Thyroid gland (tissue), 4 donors: Measurements from ENCODE around the gene POU2AF1. TPM values are rescaled to one million over a fixed set of nuclear protein-coding genes. Genes with fewer than 3 reads are reported as not detected.
"Not testable (repeated sequence)": the region's sequence is repeated elsewhere in the genome, so short reads cannot be mapped to it uniquely, and the experiment has no call there.

Source experiments
- DNase-seq, 2 donors: peaks; one replicate each; pipeline ENCODE4 v3.0.0-alpha.2; 2019
- H3K27ac ChIP-seq, 3 donors: fragments of 200-600 bp; sonication (generic); 1 replicate in 2 of 3; 2 replicates in 1 of 3; pipeline ENCODE4 v1.5.1; 2016 to 2019; ENCODE audit warnings: mild to moderate bottlenecking in 1 of 3, moderate library complexity in 1 of 3
- H3K27me3 ChIP-seq: fragments of 200-600 bp; sonication (generic); one replicate; pipeline ENCODE4 v1.5.1; 2019
- H3K36me3 ChIP-seq, 2 donors: fragments of 200-600 bp; sonication (generic); one replicate each; pipeline ENCODE4 v1.5.1; 2016 to 2019
- H3K4me1 ChIP-seq, 2 donors: fragments of 200-600 bp; sonication (generic); one replicate each; pipeline ENCODE4 v1.5.1; 2017 to 2019
- H3K4me3 ChIP-seq, 3 donors: fragments of 200-600 bp; sonication (generic); replicated peaks in 1 of 3; 1 replicate in 2 of 3; 2 replicates in 1 of 3; pipeline ENCODE4 v1.5.1; 2016; ENCODE audit warnings: mild to moderate bottlenecking in 1 of 3
- H3K9me3 ChIP-seq: fragments of 200-600 bp; sonication (generic); one replicate; pipeline ENCODE4 v1.5.1; 2017
- POLR2A ChIP-seq, 2 donors: fragments of 450-650 bp; IDR thresholded peaks; one replicate each; pipeline ENCODE4 v1.6.1; 2017; ENCODE audit warnings: antibody characterized with exemption in 2 of 2, mild to moderate bottlenecking in 2 of 2, moderate library complexity in 1 of 2
- WGBS, 2 donors: methylation state at CpG; one replicate each; pipeline ENCODE4 v1.1.5; 2017; 5-methylcytosine and 5-hydroxymethylcytosine counted together
- intact Hi-C: fragments of 100-400 bp; cut with DNase I; formaldehyde crosslinking; loops from one replicate; pipeline ENCODE4 v1.15.1; 2023
- total RNA-seq, 4 donors: library from RNA; depleted of rRNA; stranded (reverse); fragments of >200 nt; gene quantifications; one replicate each; pipeline ENCODE4 v1.2.3, GENCODE V29; 2016
- TF ChIP-seq, protein P1 (sequence below), 6 experiments: fragments of 200-600 bp in 3 of 6; fragments of 450-650 bp in 3 of 6; sonication (generic) in 3 of 6; IDR thresholded peaks; one replicate each; pipeline ENCODE4 v1.5.1; 2016 to 2019; ENCODE audit warnings: antibody characterized with exemption in 6 of 6, mild to moderate bottlenecking in 2 of 6, inconsistent platforms in 1 of 6, moderate library complexity in 1 of 6

Gene POU2AF1
- total RNA-seq, 4 donors from 2014 or later, result 0.54 TPM; not detected in 3

- DNase-seq, result no peak
- no peaks in the 10 kb centered on the region for H3K27me3 ChIP-seq
- no peak overlapping the region for H3K27ac ChIP-seq
- no peak overlapping the region for H3K4me3 ChIP-seq
- H3K4me1 ChIP-seq, result peaks cover 11 to 13% of the 10 kb centered on the region in 2 donors
- no peaks in the 10 kb centered on the region for H3K9me3 ChIP-seq
- no peak for TF ChIP-seq POLR2A (IDR thresholded peaks at IDR 0.05)
- TF ChIP-seq, protein P1, sequence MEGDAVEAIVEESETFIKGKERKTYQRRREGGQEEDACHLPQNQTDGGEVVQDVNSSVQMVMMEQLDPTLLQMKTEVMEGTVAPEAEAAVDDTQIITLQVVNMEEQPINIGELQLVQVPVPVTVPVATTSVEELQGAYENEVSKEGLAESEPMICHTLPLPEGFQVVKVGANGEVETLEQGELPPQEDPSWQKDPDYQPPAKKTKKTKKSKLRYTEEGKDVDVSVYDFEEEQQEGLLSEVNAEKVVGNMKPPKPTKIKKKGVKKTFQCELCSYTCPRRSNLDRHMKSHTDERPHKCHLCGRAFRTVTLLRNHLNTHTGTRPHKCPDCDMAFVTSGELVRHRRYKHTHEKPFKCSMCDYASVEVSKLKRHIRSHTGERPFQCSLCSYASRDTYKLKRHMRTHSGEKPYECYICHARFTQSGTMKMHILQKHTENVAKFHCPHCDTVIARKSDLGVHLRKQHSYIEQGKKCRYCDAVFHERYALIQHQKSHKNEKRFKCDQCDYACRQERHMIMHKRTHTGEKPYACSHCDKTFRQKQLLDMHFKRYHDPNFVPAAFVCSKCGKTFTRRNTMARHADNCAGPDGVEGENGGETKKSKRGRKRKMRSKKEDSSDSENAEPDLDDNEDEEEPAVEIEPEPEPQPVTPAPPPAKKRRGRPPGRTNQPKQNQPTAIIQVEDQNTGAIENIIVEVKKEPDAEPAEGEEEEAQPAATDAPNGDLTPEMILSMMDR (IDR thresholded peaks at IDR 0.05), result no peak
- intact Hi-C loops, result no loop called here
- H3K36me3 ChIP-seq, result no peaks in the 10 kb centered on the region
Observed at GRCh38 chr11:111400595-111400994, 21.5 kb upstream of the POU2AF1 start.

- no peak for TF ChIP-seq POLR2A (IDR thresholded peaks at IDR 0.05)
- TF ChIP-seq, protein P1 (IDR thresholded peaks at IDR 0.05), result no peak
- H3K4me1 ChIP-seq, result peaks cover 11 to 13% of the 10 kb centered on the region in 2 donors
- H3K27ac ChIP-seq, result no peak overlapping the region
- no peaks in the 10 kb centered on the region for H3K36me3 ChIP-seq
- no peaks in the 10 kb centered on the region for H3K27me3 ChIP-seq
- DNase-seq, result no peak
- H3K4me3 ChIP-seq, result no peak overlapping the region
- no peaks in the 10 kb centered on the region for H3K9me3 ChIP-seq
- intact Hi-C loops, result no loop called here
- 95% methylated on average over 7 of the region's 7 CpGs for WGBS, 2 donors
Observed at GRCh38 chr11:111399187-111400031, 20.3 kb upstream of the POU2AF1 start.

- Histone ChIP-seq H3K36me3 (no peaks in the 10 kb centered on the region), H3K27ac (no peak overlapping the region), H3K4me3 (no peak overlapping the region), H3K9me3 (no peaks in the 10 kb centered on the region), H3K27me3 (no peaks in the 10 kb centered on the region), H3K4me1 (no peaks in the 10 kb centered on the region)
- no peak for DNase-seq
- no peak for TF ChIP-seq POLR2A (IDR thresholded peaks at IDR 0.05)
- TF ChIP-seq, protein P1 (IDR thresholded peaks at IDR 0.05), result no peak
- WGBS, 2 donors, result 80 to 89% methylated on average over 2 of the region's 2 CpGs
- intact Hi-C loops, result no loop called here
Observed at GRCh38 chr11:111397034-111397433, 18.0 kb upstream of the POU2AF1 start.

- no peaks in the 10 kb centered on the region for H3K9me3 ChIP-seq
- TF ChIP-seq POLR2A (IDR thresholded peaks at IDR 0.05), result no peak
- TF ChIP-seq, protein P1 (IDR thresholded peaks at IDR 0.05), result no peak
- no peak overlapping the region for H3K4me3 ChIP-seq
- no peaks in the 10 kb centered on the region for H3K36me3 ChIP-seq
- no peak for DNase-seq
- H3K4me1 ChIP-seq, result no peaks in the 10 kb centered on the region
- intact Hi-C loops, result no loop called here
- WGBS, 2 donors, result 86 to 95% methylated on average over 7 of the region's 7 CpGs
- H3K27me3 ChIP-seq, result no peaks in the 10 kb centered on the region
- H3K27ac ChIP-seq, result no peak overlapping the region
Observed at GRCh38 chr11:111395749-111396148, 16.7 kb upstream of the POU2AF1 start.

DNA sequence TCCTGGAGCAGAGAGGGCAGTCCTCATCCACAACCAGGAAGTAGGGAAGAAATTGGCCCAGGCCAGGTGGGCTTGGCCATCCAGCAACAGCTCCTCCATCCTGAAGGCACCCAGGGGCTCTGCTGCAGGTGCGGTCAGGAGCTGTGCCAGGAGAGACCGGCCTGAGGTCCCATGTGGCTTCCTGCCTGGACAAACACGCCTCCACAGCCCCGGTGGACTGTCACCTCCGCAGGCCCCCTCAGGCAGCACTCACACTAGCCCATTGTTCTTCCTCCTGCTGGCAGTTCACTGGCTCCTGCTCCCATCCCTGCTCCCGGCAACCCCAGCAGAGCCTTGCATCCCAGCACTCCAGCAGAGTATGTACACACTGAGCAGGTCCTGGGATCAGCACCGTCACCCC is 16.0 kb upstream of the POU2AF1 start:
- 77 to 83% methylated on average over 5 of the region's 7 CpGs for WGBS, 2 donors
- intact Hi-C loops, result no loop called here
- no peaks in the 10 kb centered on the region for H3K27me3 ChIP-seq
- no peak for DNase-seq
- no peak overlapping the region for H3K4me3 ChIP-seq
- TF ChIP-seq, protein P1 (IDR thresholded peaks at IDR 0.05), result no peak
- no peak overlapping the region for H3K27ac ChIP-seq
- H3K4me1 ChIP-seq, result no peaks in the 10 kb centered on the region
- no peaks in the 10 kb centered on the region for H3K9me3 ChIP-seq
- H3K36me3 ChIP-seq, result no peaks in the 10 kb centered on the region

DNA sequence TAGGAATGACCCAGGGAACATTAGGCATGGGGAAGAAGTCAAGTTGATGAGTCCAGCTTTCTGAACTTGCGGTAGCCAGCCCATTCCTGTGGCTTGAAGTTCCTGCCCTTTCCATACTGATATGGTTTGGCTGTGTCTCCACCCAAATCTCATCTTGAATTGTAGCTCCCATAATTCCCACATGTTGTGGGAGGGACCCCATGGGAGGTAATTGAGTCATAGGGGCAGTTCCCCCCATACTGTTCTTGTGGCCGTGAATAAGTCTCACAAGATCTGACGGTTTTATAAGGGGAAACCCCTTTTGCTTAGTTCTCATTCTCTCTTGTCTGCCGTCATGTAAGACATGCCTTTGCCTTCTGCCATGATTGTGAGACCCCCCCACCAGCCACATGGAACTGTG is 15.1 kb upstream of the POU2AF1 start:
- H3K9me3 ChIP-seq, H3K4me3 ChIP-seq, H3K4me1 ChIP-seq, intact Hi-C loops, H3K27ac ChIP-seq, H3K27me3 ChIP-seq, DNase-seq, H3K36me3 ChIP-seq: not testable (repeated sequence)
- 70 to 96% methylated on average over 3 to 4 of the region's 4 CpGs for WGBS, 2 donors
